ENCODE data around the gene DOCK1. TPM values are rescaled to one million over a fixed set of nuclear protein-coding genes. Genes with fewer than 3 reads are reported as not detected.
"Not testable (repeated sequence)": the region's sequence is repeated elsewhere in the genome, so short reads cannot be mapped to it uniquely, and the experiment has no call there.

DOCK1 gene
- total RNA-seq, 4 donors from 2014 or later = 50.8 to 59.0 (median 53.6) TPM

GRCh38 chr10:126893841-126894240, 11.4 kb upstream of the DOCK1 start:
- H3K36me3 ChIP-seq = no peaks in the 10 kb centered on the region
- TF ChIP-seq EP300 (IDR thresholded peaks at IDR 0.05) (no peak), POLR2AphosphoS5 (IDR thresholded peaks at IDR 0.05) (no peak), POLR2A (IDR thresholded peaks at IDR 0.05) (no peak)
- TF ChIP-seq, protein P1, sequence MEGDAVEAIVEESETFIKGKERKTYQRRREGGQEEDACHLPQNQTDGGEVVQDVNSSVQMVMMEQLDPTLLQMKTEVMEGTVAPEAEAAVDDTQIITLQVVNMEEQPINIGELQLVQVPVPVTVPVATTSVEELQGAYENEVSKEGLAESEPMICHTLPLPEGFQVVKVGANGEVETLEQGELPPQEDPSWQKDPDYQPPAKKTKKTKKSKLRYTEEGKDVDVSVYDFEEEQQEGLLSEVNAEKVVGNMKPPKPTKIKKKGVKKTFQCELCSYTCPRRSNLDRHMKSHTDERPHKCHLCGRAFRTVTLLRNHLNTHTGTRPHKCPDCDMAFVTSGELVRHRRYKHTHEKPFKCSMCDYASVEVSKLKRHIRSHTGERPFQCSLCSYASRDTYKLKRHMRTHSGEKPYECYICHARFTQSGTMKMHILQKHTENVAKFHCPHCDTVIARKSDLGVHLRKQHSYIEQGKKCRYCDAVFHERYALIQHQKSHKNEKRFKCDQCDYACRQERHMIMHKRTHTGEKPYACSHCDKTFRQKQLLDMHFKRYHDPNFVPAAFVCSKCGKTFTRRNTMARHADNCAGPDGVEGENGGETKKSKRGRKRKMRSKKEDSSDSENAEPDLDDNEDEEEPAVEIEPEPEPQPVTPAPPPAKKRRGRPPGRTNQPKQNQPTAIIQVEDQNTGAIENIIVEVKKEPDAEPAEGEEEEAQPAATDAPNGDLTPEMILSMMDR (IDR thresholded peaks at IDR 0.05) = no peak

DNA sequence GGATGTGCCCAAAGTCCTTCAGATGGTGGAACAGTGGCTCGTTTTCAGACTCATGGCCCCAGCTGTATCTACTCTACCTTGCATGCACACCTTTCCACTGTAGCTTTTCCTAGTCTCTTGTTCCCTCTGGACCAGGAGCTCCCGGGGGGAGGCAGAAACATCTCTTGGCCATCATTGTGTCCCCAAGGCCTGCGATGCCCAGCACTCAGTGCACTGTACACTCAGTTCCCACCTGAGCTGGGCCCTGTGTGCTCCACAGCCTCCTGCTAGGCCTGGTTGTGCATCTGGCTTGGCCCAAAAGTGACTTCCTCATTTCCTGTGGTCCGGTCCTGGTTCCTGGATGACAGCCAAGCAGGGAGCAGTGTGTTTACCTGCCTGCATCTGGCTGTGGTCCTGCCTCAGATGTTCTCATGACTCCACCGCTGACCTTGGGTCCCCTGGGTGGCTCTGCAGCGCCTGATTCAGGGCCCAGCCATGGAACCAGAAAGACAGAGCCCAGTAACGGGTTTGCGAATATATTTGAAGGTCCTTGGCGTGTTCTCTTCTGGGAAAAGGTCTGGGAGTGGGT, 9.9 kb upstream of the DOCK1 start:
- Histone ChIP-seq H3K4me3 (no peak overlapping the region), H3K4me1 (no peaks in the 10 kb centered on the region)

More at GRCh38 chr10:126893841-126894240, 11.4 kb upstream of the DOCK1 start:
- no peak overlapping the region for H3K4me3 ChIP-seq
- H3K4me1 ChIP-seq = no peaks in the 10 kb centered on the region
- peaks cover 23% of the 10 kb centered on the region for H3K27me3 ChIP-seq
- peaks cover 0 to 13% (median 0%) of the 10 kb centered on the region in 3 donors for H3K9me3 ChIP-seq
- ATAC-seq = no peak
- no peak overlapping the region for H3K27ac ChIP-seq
- 58 to 86% methylated on average over 2 to 8 of the region's 8 CpGs for WGBS, 2 donors (ENCODE audit: low coverage in 1 of 2)

GRCh38 chr10:126898460-126898859, 6.8 kb upstream of the DOCK1 start:
- ATAC-seq = no peak
- Histone ChIP-seq H3K36me3 (no peaks in the 10 kb centered on the region), H3K4me1 (no peaks in the 10 kb centered on the region), H3K27ac (no peak overlapping the region), H3K27me3 (peaks cover 23% of the 10 kb centered on the region), H3K4me3 (no peak overlapping the region), H3K9me3 (peaks cover 0 to 18% (median 0%) of the 10 kb centered on the region in 3 donors)
- TF ChIP-seq POLR2AphosphoS5 (IDR thresholded peaks at IDR 0.05) (no peak), POLR2A (IDR thresholded peaks at IDR 0.05) (no peak), EP300 (IDR thresholded peaks at IDR 0.05) (no peak)
- TF ChIP-seq, protein P1 (IDR thresholded peaks at IDR 0.05) = no peak

More for the DNA sequence above, 9.9 kb upstream of the DOCK1 start:
- WGBS, 2 donors (ENCODE audit: low coverage in 1 of 2) = 78 to 100% methylated on average over 1 to 7 of the region's 9 CpGs
- peaks cover 0 to 18% (median 0%) of the 10 kb centered on the region in 3 donors for H3K9me3 ChIP-seq
- ATAC-seq = no peak
- no peak overlapping the region for H3K27ac ChIP-seq
- H3K36me3 ChIP-seq = no peaks in the 10 kb centered on the region
- TF ChIP-seq, protein P1 (IDR thresholded peaks at IDR 0.05) = no peak
- TF ChIP-seq EP300 (IDR thresholded peaks at IDR 0.05) = no peak
- TF ChIP-seq POLR2A (IDR thresholded peaks at IDR 0.05) = no peak
- TF ChIP-seq POLR2AphosphoS5 (IDR thresholded peaks at IDR 0.05) = no peak
- H3K27me3 ChIP-seq = peaks cover 23% of the 10 kb centered on the region

DNA sequence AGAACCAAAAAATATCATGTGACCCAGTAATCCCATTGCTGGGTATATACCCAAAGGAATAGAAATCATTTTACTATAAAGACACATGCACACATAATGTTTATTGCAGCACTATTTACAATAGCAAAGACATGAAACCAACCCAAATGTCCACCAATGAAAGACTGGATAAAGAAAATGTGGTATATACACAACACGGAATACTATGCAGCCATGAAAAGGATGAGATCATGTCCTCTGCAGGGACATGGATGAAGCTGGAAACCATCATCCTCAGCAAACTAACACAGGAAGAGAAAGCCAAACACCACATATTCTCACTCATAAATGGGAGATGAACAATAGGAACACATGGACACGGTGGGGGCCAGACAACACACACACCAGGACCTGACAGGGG, 5.7 kb upstream of the DOCK1 start:
- H3K27ac ChIP-seq, H3K36me3 ChIP-seq, H3K4me1 ChIP-seq, H3K4me3 ChIP-seq, ATAC-seq: not testable (repeated sequence)
- 83 to 96% methylated on average over 2 of the region's 2 CpGs for WGBS, 2 donors (ENCODE audit: low coverage in 1 of 2)
- peaks cover 0 to 18% (median 0%) of the 10 kb centered on the region in 3 donors for H3K9me3 ChIP-seq
- peaks cover 19% of the 10 kb centered on the region for H3K27me3 ChIP-seq

GRCh38 chr10:126902157-126902556, 3.1 kb upstream of the DOCK1 start:
- Histone ChIP-seq H3K4me1 (peaks cover 0 to 24% (median 0%) of the 10 kb centered on the region in 3 donors), H3K9me3 (peaks cover 0 to 18% (median 0%) of the 10 kb centered on the region in 3 donors), H3K36me3 (no peaks in the 10 kb centered on the region), H3K4me3 (no peak overlapping the region), H3K27ac (no peak overlapping the region), H3K27me3 (no peaks in the 10 kb centered on the region)
- ATAC-seq = no peak
- TF ChIP-seq EP300 (IDR thresholded peaks at IDR 0.05) = no peak
- TF ChIP-seq, protein P1 (IDR thresholded peaks at IDR 0.05) = no peak
- no peak for TF ChIP-seq POLR2AphosphoS5 (IDR thresholded peaks at IDR 0.05)
- no peak for TF ChIP-seq POLR2A (IDR thresholded peaks at IDR 0.05)
- 100% methylated on average over 1 of the region's 3 CpGs; no CpG with 5 or more reads in 1 of the 2 donors for WGBS, 2 donors (ENCODE audit: low coverage in 1 of 2)
